HG03175 (cell line): Measurements from ENCODE around the gene RYR2.

Experiments
- ATAC-seq: cut with Tn5 transposase; IDR thresholded peaks from one replicate; pipeline ENCODE4 v1.9.1; 2021; ENCODE audit warnings: mild to moderate bottlenecking, moderate library complexity; ENCODE audit not compliant: unreplicated experiment

RYR2 gene

GRCh38 chr1:237877631-237878030 is 835.6 kb downstream of the RYR2 start:
- ATAC-seq = no peak

DNA sequence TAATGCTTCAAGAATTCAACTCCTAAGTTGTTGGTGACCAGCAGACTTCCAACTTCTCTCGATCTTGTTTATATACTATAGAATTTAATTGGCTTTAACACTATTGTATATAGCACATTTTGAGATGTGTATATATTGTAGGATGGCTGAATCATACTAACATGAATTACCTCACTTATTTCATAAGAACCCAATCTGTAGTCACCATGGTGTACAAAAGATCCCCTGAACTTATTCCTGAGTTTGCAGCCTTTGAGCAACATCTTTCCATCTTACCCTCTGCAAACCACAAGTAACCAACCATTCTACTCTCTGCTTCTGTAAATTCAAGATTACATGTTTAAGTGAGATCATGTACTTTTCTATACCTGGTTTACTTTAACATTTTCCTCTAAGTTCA is 836.4 kb downstream of the RYR2 start:
- no peak for ATAC-seq

DNA sequence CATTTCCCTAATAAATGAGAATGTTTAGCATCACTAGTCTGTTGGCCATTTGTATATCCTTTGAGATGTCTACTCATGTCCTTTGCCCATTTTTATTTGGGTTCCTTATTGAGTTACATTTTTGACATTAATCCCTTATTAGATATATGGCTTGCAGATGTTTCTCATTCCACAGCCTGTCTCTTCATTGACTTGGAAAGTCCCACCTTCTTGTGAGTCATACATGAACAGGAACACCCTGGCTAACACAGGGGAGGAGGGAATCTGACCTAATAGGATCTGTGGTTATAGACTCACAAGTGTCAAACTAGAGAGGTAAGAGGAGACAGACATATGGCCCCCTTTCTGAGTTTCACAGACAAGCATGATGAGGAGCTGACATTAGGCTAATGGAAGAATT is 837.2 kb downstream of the RYR2 start:
- no peak for ATAC-seq
